A673 (cell line): Measurements from ENCODE around the gene AR. TPM values are rescaled to one million over a fixed set of nuclear protein-coding genes. Genes with fewer than 3 reads are reported as not detected.

Source experiments
- BruUV-seq: library from RNA; stranded (reverse); fragments of 400-500 nt; replicated peaks from 2 replicates; lab custom pipeline; 2021; lab: Mats Ljungman, UMichigan
- CTCF ChIA-PET: fragments of 300-600 bp; sonication (Branson Sonifier 250); formaldehyde crosslinking; loops from one replicate; lab custom pipeline; 2022; ENCODE audit warnings: antibody characterized with exemption; lab: Charles Lee
- POLR2A ChIA-PET: fragments of 300-600 bp; sonication (Branson Sonifier 250); formaldehyde crosslinking; loops from one replicate; lab custom pipeline; 2022; ENCODE audit warnings: antibody characterized with exemption; ENCODE audit not compliant: low non-redundant PET; lab: Charles Lee
- DNase-seq: peaks from one replicate; pipeline ENCODE4 v3.0.0-alpha.2; 2015; ENCODE audit warnings: low spot score
- H3K27ac ChIP-seq: fragments of 200-600 bp; sonication (generic); 2 replicates; pipeline ENCODE4 v1.5.1; 2016; ENCODE audit warnings: mixed run types, low read depth, mild to moderate bottlenecking, mixed read lengths, antibody characterized with exemption, low read length; ENCODE audit not compliant: poor library complexity, severe bottlenecking
- H3K27me3 ChIP-seq: fragments of 200-600 bp; sonication (generic); replicated peaks from 2 replicates; pipeline ENCODE4 v1.6.1; 2017; ENCODE audit warnings: mixed run types, low read depth, mild to moderate bottlenecking, mixed read lengths, antibody characterized with exemption, low read length; ENCODE audit not compliant: insufficient read depth, poor library complexity
- H3K36me3 ChIP-seq: fragments of 200-600 bp; sonication (generic); 2 replicates; pipeline ENCODE4 v1.6.1; 2016; ENCODE audit warnings: mixed run types, mild to moderate bottlenecking, mixed read lengths, antibody characterized with exemption, low read length; ENCODE audit not compliant: insufficient read depth, poor library complexity, severe bottlenecking
- H3K4me1 ChIP-seq: fragments of 200-600 bp; sonication (generic); 2 replicates; pipeline ENCODE4 v1.6.1; 2017; ENCODE audit warnings: mixed run types, mild to moderate bottlenecking, mixed read lengths, antibody characterized with exemption, low read length; ENCODE audit not compliant: insufficient read depth, poor library complexity, severe bottlenecking
- H3K4me3 ChIP-seq: fragments of 200-600 bp; sonication (generic); 2 replicates; pipeline ENCODE4 v1.5.1; 2016; ENCODE audit warnings: low read depth, mixed run types, mild to moderate bottlenecking, mixed read lengths, low read length; ENCODE audit not compliant: poor library complexity, severe bottlenecking
- H3K9me3 ChIP-seq: fragments of 200-600 bp; sonication (generic); 2 replicates; pipeline ENCODE4 v1.6.1; 2016; ENCODE audit warnings: mixed run types, low read depth, mild to moderate bottlenecking, mixed read lengths, antibody characterized with exemption, low read length; ENCODE audit not compliant: poor library complexity, severe bottlenecking
- EZH2 ChIP-seq: fragments of 200-600 bp; sonication (generic); IDR thresholded peaks from 2 replicates; pipeline ENCODE4 v1.6.1; 2017; ENCODE audit warnings: borderline replicate concordance, low read depth, mild to moderate bottlenecking, mixed read lengths, antibody characterized with exemption, low read length; ENCODE audit not compliant: poor library complexity, severe bottlenecking
- intact Hi-C: fragments of 100-400 bp; cut with micrococcal nuclease; formaldehyde crosslinking; loops from one replicate; pipeline ENCODE4 v1.10.0; 2022; ENCODE audit not compliant: unreplicated experiment
- total RNA-seq: library from RNA; stranded (reverse); gene quantifications from 2 replicates; pipeline ENCODE4 v1.2.3, GENCODE V29; 2021
- TF ChIP-seq, protein P1 (sequence below): fragments of 300-800, 200-600 bp; sonication (generic); conservative IDR thresholded peaks from 2 replicates; pipeline ENCODE4 v1.5.1; 2017; ENCODE audit warnings: low read depth, mild to moderate bottlenecking, antibody characterized with exemption, low read length, moderate library complexity, mixed read lengths

AR gene
- total RNA-seq, 1 experiment from 2014 or later, result 0.11 TPM

DNA sequence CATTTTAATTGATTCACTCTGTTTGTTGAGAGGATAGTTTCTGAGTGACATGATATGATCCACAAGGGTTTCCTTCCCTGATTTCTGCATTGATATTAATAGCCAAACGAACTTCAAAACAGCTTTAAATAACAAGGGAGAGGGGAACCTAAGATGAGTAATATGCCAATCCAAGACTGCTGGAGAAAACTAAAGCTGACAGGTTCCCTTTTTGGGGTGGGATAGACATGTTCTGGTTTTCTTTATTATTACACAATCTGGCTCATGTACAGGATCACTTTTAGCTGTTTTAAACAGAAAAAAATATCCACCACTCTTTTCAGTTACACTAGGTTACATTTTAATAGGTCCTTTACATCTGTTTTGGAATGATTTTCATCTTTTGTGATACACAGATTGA lies 182.2 kb downstream of the AR start:
- Histone ChIP-seq H3K4me1 (no peaks in the 10 kb centered on the region), H3K27me3 (no peaks in the 10 kb centered on the region), H3K4me3 (no peak overlapping the region), H3K9me3 (no peaks in the 10 kb centered on the region), H3K27ac (no peak overlapping the region), H3K36me3 (no peaks in the 10 kb centered on the region)
- TF ChIP-seq, protein P1, sequence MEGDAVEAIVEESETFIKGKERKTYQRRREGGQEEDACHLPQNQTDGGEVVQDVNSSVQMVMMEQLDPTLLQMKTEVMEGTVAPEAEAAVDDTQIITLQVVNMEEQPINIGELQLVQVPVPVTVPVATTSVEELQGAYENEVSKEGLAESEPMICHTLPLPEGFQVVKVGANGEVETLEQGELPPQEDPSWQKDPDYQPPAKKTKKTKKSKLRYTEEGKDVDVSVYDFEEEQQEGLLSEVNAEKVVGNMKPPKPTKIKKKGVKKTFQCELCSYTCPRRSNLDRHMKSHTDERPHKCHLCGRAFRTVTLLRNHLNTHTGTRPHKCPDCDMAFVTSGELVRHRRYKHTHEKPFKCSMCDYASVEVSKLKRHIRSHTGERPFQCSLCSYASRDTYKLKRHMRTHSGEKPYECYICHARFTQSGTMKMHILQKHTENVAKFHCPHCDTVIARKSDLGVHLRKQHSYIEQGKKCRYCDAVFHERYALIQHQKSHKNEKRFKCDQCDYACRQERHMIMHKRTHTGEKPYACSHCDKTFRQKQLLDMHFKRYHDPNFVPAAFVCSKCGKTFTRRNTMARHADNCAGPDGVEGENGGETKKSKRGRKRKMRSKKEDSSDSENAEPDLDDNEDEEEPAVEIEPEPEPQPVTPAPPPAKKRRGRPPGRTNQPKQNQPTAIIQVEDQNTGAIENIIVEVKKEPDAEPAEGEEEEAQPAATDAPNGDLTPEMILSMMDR, result no peak
- TF ChIP-seq EZH2, result no peak
- intact Hi-C loops, result no loop called here
- DNase-seq, result no peak
- ChIA-PET POLR2A (no interaction called here), CTCF (no interaction called here)
- no TSS peak for BruUV-seq

DNA sequence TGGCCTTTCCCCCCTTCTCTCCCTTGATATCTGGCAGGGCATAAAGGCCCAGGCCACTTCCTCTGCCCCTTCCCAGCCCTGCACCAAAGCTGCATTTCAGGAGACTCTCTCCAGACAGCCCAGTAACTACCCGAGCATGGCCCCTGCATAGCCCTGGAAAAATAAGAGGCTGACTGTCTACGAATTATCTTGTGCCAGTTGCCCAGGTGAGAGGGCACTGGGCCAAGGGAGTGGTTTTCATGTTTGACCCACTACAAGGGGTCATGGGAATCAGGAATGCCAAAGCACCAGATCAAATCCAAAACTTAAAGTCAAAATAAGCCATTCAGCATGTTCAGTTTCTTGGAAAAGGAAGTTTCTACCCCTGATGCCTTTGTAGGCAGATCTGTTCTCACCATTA lies 183.8 kb downstream of the AR start:
- Histone ChIP-seq H3K4me3 (no peak overlapping the region), H3K27ac (no peak overlapping the region), H3K9me3 (no peaks in the 10 kb centered on the region), H3K27me3 (no peaks in the 10 kb centered on the region), H3K4me1 (no peaks in the 10 kb centered on the region), H3K36me3 (no peaks in the 10 kb centered on the region)
- intact Hi-C loops, result no loop called here
- POLR2A ChIA-PET, result no interaction called here
- CTCF ChIA-PET, result no interaction called here
- BruUV-seq, result no TSS peak
- no peak for DNase-seq
- TF ChIP-seq, protein P1, result no peak

DNA sequence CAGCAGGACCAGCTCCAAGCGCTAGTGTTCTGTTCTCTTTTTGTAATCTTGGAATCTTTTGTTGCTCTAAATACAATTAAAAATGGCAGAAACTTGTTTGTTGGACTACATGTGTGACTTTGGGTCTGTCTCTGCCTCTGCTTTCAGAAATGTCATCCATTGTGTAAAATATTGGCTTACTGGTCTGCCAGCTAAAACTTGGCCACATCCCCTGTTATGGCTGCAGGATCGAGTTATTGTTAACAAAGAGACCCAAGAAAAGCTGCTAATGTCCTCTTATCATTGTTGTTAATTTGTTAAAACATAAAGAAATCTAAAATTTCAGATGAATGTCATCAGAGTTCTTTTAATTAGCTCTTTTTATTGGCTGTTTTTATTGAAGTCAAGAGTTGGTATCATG lies 186.5 kb downstream of the AR start:
- TF ChIP-seq, protein P1, result no peak
- TF ChIP-seq EZH2, result no peak
- intact Hi-C loops, result no loop called here
- ChIA-PET POLR2A (no interaction called here), CTCF (no interaction called here)
- Histone ChIP-seq H3K36me3 (no peaks in the 10 kb centered on the region), H3K4me3 (no peak overlapping the region), H3K27me3 (no peaks in the 10 kb centered on the region), H3K4me1 (no peaks in the 10 kb centered on the region), H3K27ac (no peak overlapping the region), H3K9me3 (no peaks in the 10 kb centered on the region)
- DNase-seq, result no peak
- no TSS peak for BruUV-seq
